Activated CD4-positive, alpha-beta T cell treated with anti-CD3 and anti-CD28 coated beads, Interleukin-2, Interleukin-6, amounts not matched to agents 100 ng/mL and 50 ng/mL, durations not matched to agents 16 hours and 8 hours (primary cell): ENCODE data around the gene ARNT2.
A peak's percentile ranks its signal among the peaks of the same experiment; 100 is the strongest.
"Not testable (repeated sequence)": the region's sequence is repeated elsewhere in the genome, so short reads cannot be mapped to it uniquely, and the experiment has no call there.

Source experiments
- DNase-seq: peaks from one replicate; pipeline ENCODE4 v3.0.0-alpha.2; 2020

The ARNT2 gene

DNA sequence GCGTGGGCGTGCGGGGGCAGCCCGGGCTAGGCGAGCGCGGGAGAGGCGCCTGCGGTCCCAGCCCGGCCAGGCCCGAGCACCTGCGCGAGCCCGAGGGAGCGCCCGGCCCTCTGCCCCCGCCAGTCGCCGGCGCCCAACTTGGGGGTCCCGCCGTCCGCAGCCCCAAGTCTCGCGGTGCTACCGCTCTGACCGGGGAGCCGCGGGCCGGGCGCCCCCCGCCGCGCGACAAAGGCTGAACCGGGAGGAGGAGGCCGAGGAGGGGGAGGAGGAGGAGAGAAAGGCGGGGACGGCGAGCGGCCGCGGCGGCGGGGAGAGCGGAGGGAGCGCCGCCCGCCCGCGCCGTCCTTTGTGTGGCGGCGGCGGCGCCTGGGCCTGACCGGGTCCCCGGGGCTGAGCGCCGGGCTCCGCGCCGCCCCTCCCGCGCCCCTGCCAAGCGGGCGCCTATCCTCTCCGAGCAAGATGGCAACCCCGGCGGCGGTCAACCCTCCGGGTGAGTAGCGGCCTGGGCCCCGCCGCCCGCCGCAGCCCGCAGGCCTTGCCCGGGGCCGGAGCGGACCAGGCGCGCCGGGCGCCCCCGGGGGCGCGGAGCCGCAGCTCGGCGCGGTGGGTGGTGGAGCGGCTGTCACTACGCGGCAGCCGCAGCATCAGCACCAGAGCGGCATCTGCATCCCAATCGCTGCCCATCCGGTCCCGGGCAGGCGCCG is at the start of gene ARNT2:
Gene ARNT2 (plus strand): TSS at position 326 of the 704 bp plus-strand sequence. CDS start 134 bp downstream, at position 460.
- peak; percentile 4 for DNase-seq

GRCh38 chr15:80367094-80367493 is 37.1 kb upstream of the ARNT2 start:
- peak; percentile 23 for DNase-seq

GRCh38 chr15:80367661-80368060 is 36.5 kb upstream of the ARNT2 start:
- no peak for DNase-seq

DNA sequence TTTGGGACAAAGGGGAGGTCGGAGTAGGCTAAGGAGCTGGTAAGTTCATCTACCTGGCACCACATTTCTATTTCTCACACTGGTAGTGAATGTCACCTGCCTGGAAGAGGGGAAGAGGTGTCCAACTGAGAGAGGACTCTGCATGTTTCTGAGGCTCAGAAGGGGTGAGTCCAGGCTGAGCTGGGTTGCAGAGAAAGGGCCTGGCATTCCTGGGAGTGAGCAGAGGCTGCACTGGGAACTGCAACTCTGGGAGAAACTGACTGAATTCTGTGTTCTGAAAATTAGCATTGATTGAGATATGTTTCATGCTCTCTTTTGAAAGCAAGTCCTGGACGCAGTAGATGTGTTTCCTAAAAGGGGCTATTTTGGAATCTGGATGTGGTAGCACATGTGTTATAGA is 32.3 kb upstream of the ARNT2 start:
- no peak for DNase-seq

GRCh38 chr15:80374441-80374840 is 29.7 kb upstream of the ARNT2 start:
- DNase-seq: no peak

DNA sequence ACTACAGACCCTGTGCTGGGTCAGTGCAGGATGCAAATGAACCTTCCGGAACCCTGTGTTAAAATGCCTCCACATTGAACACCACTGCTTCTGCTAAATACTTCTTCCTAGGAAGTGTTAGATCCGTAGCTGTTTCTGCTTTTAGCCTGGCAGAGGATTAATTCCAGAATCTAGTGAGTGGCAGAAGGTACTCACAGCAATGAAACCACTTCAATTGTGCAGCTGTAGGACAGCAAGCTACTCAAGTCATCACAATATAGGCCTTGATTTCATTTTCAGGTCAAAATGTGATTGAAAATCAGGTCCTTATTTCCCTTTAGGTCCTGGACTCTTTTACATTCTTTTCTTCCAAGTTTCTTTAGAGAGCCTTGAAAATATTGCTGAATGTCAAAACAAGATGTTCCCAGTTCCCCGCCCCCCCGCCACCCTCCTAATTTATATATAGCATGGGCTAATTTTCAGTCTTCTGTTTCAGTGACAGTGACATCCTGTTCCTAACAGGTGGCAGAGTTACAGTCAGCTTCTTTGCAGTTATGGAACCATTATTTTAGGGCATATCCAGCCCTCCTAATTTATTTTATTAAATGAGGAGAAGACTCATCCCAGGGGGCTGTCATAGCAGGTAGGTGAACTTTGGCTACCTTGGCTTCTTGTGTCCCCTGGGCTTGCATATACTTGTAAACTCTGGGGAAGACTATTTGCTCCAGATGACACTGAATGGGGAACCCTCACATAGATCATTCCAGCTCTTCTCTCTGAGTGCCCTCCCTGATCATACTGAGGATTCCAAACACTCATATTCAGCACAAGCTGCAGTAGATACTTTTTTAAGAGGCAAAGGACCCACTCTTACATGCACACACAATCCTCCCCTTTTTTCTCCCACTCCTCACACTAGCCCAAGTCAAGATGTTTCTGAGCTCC is 28.0 kb upstream of the ARNT2 start:
- no peak for DNase-seq

GRCh38 chr15:80379693-80380092 is 24.5 kb upstream of the ARNT2 start:
- no peak for DNase-seq

GRCh38 chr15:80380154-80380553 is 24.0 kb upstream of the ARNT2 start:
- no peak for DNase-seq

DNA sequence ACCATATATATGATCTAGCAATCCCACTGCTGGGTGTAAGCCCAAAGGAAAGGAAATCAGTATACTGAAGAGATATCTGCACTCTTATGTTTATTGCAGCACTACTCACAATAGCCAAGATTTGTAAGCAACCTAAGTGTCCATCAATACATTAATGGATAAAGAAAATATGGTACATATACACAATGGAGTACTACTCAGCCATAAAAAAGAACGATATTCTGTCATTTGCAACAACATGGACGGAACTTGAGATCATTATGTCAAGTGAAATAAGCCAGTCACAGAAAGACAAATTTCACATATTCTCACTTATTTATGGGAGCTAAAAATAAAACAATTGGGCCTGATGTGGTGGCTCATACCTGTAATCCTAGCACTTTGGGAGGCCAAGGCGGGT is 21.9 kb upstream of the ARNT2 start:
- DNase-seq: no peak

- no peak for DNase-seq
Observed at GRCh38 chr15:80384432-80384831, 19.8 kb upstream of the ARNT2 start.

DNA sequence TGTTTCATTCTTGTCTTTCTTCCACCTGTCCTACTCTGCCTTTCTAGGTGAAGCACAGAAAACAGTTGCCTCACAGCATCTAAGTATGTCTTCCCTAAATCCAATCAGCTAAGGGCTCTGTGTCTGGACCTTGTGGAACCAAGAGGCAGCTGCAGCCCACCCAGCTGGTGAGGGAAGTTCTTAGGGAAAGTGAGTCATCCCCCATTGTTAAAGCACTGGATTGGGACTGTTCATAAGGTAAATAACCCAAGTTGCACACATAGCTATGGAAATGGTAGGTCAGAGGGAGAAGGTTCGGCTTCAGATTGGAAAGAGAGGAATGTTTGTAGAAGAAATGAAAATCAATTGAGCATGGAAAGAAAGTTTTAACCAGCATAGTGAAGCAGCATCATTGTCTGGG is 18.0 kb upstream of the ARNT2 start:
- DNase-seq: no peak

DNA sequence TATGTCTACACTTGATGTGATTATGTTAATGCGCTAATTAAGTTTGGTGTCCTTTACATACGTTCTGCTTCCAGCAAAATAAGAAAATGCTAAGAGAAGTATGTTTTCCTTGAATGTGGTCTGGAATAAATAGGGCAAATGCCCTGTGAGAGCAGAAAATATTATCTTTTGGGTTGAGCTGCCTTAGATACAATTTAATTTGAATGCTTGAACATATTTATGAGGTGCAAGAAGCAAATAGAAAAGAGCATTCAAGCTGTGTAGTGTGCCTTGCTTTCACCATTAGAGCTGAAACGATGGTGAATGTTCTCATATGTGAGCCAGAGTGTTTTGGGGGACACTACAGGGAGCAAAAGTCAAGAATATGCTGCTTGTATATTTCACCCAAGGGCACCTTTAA is 15.9 kb upstream of the ARNT2 start:
- no peak for DNase-seq

DNA sequence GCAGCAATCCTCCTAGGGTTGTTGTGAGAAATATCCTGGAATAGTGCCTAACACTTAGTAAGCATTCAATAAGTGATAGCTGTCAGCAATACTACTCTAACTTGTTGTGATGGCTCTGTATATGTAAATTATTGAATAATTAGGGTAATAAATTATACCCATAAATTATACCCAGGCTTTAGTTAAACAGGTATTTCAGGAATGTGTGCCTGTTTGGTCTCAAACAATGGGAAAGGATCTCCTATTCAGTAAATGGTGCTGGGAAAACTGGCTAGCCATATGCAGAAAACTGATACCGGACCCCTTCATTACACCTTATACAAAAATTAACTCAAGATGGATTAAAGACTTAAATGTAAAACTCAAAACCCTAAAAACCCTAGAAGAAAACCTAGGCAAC is 14.8 kb upstream of the ARNT2 start:
- DNase-seq: no peak

- not testable (repeated sequence) for DNase-seq
Observed at GRCh38 chr15:80390942-80391341, 13.2 kb upstream of the ARNT2 start.

DNA sequence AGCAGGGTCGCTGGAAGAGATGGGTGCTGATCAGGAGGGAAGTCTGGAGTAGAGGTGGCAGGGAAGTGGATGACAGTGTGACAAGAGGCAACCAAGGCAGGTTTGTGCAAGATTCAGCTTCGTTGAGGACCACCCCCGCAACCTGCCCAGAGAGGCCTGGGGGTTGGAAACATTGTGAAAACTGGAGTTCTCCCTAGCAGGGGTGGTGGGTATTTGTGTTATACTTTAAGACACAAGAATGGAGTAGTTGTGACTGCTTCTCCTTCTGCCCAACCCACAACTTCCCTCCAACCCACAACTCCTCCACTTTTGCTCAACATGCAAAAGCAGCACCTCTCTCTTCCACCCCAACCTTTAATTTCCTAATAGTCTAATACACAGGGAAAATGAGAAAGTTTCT is 8.6 kb upstream of the ARNT2 start:
- no peak for DNase-seq

GRCh38 chr15:80396096-80396495 is 8.1 kb upstream of the ARNT2 start:
- DNase-seq: no peak

- no peak for DNase-seq
Observed at GRCh38 chr15:80399508-80399907, 4.7 kb upstream of the ARNT2 start.

GRCh38 chr15:80401456-80401855 is 2.7 kb upstream of the ARNT2 start:
- no peak for DNase-seq

GRCh38 chr15:80402339-80402738 is 1.8 kb upstream of the ARNT2 start:
- no peak for DNase-seq

GRCh38 chr15:80403712-80404056 is 498 bp upstream of the ARNT2 start:
- no peak for DNase-seq

GRCh38 chr15:80404761-80405553 is 775 bp downstream of the ARNT2 start:
- no peak for DNase-seq

DNA sequence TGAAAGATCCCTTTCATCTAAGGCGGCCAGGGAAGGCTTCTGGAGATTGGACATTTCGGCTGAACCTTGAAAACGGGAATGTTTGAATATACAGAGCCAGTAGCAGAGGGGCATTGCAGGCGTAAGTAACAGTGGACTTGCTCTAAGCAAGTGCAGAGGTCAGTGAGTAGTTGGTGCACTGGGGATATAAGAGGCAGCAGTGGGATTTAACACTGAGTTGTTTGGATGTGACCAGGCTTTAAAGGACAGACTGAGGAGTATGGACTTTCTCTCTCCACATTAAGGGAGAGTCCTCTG is 1.3 kb downstream of the ARNT2 start:
- DNase-seq: no peak

GRCh38 chr15:80405970-80406369 is 1.8 kb downstream of the ARNT2 start:
- DNase-seq: no peak

- DNase-seq: no peak
Observed at GRCh38 chr15:80411788-80412288, 7.7 kb downstream of the ARNT2 start.
